ENCODE data around the gene IGF1R. TPM values are rescaled to one million over a fixed set of nuclear protein-coding genes. Genes with fewer than 3 reads are reported as not detected.

The IGF1R gene
- total RNA-seq, 1 experiment from 2014 or later = 3.8 TPM

GRCh38 chr15:98728082-98728810 is 79.9 kb downstream of the IGF1R start:
- CTCF ChIA-PET = interaction anchor here (0.6 kb wide), 1 partner anchor 56 kb away, joined by 6 read pairs; no protein-coding TSS in a partner anchor
- no peaks in the 10 kb centered on the region for H4K20me1 ChIP-seq (ENCODE audit: low read length)

GRCh38 chr15:98728811-98729160 is 80.4 kb downstream of the IGF1R start:
- H3K9ac ChIP-seq (ENCODE audit: low read length) = no peak overlapping the region
- intact Hi-C loops (cut with micrococcal nuclease) = no loop called here
- CTCF ChIA-PET = no interaction called here

More at GRCh38 chr15:98728082-98728810, 79.9 kb downstream of the IGF1R start:
- Histone ChIP-seq H3K9me2 (replicated peaks; ENCODE audit: low read length) (no peaks in the 10 kb centered on the region), H3K27ac (ENCODE audit: low read length) (peak overlapping the region; percentile 89), H2AFZ (ENCODE audit: low read length) (peak overlapping the region; percentile 71), H3K9ac (ENCODE audit: low read length) (peak overlapping the region; percentile 57), H3K9me3 (ENCODE audit: low read length) (no peaks in the 10 kb centered on the region), H3K27me3 (ENCODE audit: low read length) (no peaks in the 10 kb centered on the region), H3K79me2 (ENCODE audit: low read length) (peaks cover 22% of the 10 kb centered on the region), H3K36me3 (ENCODE audit: low read depth, low read length) (no peaks in the 10 kb centered on the region), H3K4me3 (ENCODE audit: low read length) (no peak overlapping the region), H3K4me2 (ENCODE audit: low read length) (peak overlapping the region; percentile 62), H3F3A (ENCODE audit: low read length, unreplicated experiment) (peaks cover 4% of the 10 kb centered on the region), H3K4me1 (ENCODE audit: insufficient read depth, low read length) (peaks cover 35% of the 10 kb centered on the region)
- TF ChIP-seq CTCF (conservative IDR thresholded peaks at IDR 0.05; ENCODE audit: low read depth, low read length) (no peak), EZH2 (IDR thresholded peaks at IDR 0.05; ENCODE audit: low read length, unreplicated experiment) (no peak), EZH2phosphoT487 (IDR thresholded peaks at IDR 0.05; ENCODE audit: borderline replicate concordance, low read length) (no peak)
- ATAC-seq (no peak), DNase-seq (no peak)
- intact Hi-C loops (cut with micrococcal nuclease) = no loop called here
- BruUV-seq (replicated peaks) = TSS peak; percentile 25
- POLR2A ChIA-PET (ENCODE audit: unreplicated experiment) = no interaction called here

More at GRCh38 chr15:98728811-98729160, 80.4 kb downstream of the IGF1R start:
- Histone ChIP-seq H3K36me3 (ENCODE audit: low read depth, low read length) (no peaks in the 10 kb centered on the region), H3K79me2 (ENCODE audit: low read length) (peaks cover 22% of the 10 kb centered on the region), H3K4me3 (ENCODE audit: low read length) (no peak overlapping the region), H2AFZ (ENCODE audit: low read length) (peak overlapping the region; percentile 71), H3K9me2 (replicated peaks; ENCODE audit: low read length) (no peaks in the 10 kb centered on the region), H3K4me1 (ENCODE audit: insufficient read depth, low read length) (peaks cover 35% of the 10 kb centered on the region), H3K9me3 (ENCODE audit: low read length) (no peaks in the 10 kb centered on the region), H4K20me1 (ENCODE audit: low read length) (no peaks in the 10 kb centered on the region), H3K27ac (ENCODE audit: low read length) (peak overlapping the region; percentile 89), H3F3A (ENCODE audit: low read length, unreplicated experiment) (peaks cover 4% of the 10 kb centered on the region), H3K27me3 (ENCODE audit: low read length) (no peaks in the 10 kb centered on the region), H3K4me2 (ENCODE audit: low read length) (no peak overlapping the region)
- ATAC-seq (no peak), DNase-seq (no peak)
- BruUV-seq (replicated peaks) = no TSS peak
- POLR2A ChIA-PET (ENCODE audit: unreplicated experiment) = no interaction called here
- TF ChIP-seq EZH2 (IDR thresholded peaks at IDR 0.05; ENCODE audit: low read length, unreplicated experiment) (no peak), EZH2phosphoT487 (IDR thresholded peaks at IDR 0.05; ENCODE audit: borderline replicate concordance, low read length) (no peak), CTCF (conservative IDR thresholded peaks at IDR 0.05; ENCODE audit: low read depth, low read length) (no peak)
